Activated naive CD8-positive, alpha-beta T cell (primary cell): Measurements from ENCODE around the gene LCE6A.

Source experiments
- H3K27ac Mint-ChIP-seq: one replicate; pipeline ENCODE4 v1.8.0; 2021; ENCODE audit warnings: mixed read lengths
- H3K27me3 Mint-ChIP-seq: one replicate; pipeline ENCODE4 v1.8.0; 2021; ENCODE audit warnings: mixed read lengths
- H3K36me3 Mint-ChIP-seq: one replicate; pipeline ENCODE4 v1.8.0; 2021; ENCODE audit warnings: mixed read lengths
- H3K4me1 Mint-ChIP-seq: one replicate; pipeline ENCODE4 v1.8.0; 2021; ENCODE audit warnings: low read depth, mixed read lengths
- H3K4me3 Mint-ChIP-seq: one replicate; pipeline ENCODE4 v1.8.0; 2021; ENCODE audit warnings: mild to moderate bottlenecking, mixed read lengths
- H3K9me3 Mint-ChIP-seq: one replicate; pipeline ENCODE4 v1.8.0; 2021; ENCODE audit warnings: low read depth, mixed read lengths

Gene LCE6A

GRCh38 chr1:152861374-152861773, 18.7 kb downstream of the LCE6A start:
- Mint-ChIP-seq H3K27me3 (peaks cover 5% of the 10 kb centered on the region), H3K9me3 (no peaks in the 10 kb centered on the region), H3K27ac (no peak overlapping the region), H3K4me3 (no peak overlapping the region), H3K36me3 (no peaks in the 10 kb centered on the region), H3K4me1 (no peaks in the 10 kb centered on the region)

GRCh38 chr1:152864443-152864842, 21.8 kb downstream of the LCE6A start:
- no peaks in the 10 kb centered on the region for H3K9me3 Mint-ChIP-seq
- H3K36me3 Mint-ChIP-seq: no peaks in the 10 kb centered on the region
- H3K4me3 Mint-ChIP-seq: no peak overlapping the region
- no peak overlapping the region for H3K27ac Mint-ChIP-seq
- H3K27me3 Mint-ChIP-seq: peaks cover 2% of the 10 kb centered on the region
- H3K4me1 Mint-ChIP-seq: no peaks in the 10 kb centered on the region

GRCh38 chr1:152866321-152866720, 23.7 kb downstream of the LCE6A start:
- Mint-ChIP-seq H3K4me3 (no peak overlapping the region), H3K27ac (no peak overlapping the region), H3K4me1 (no peaks in the 10 kb centered on the region), H3K36me3 (no peaks in the 10 kb centered on the region), H3K9me3 (no peaks in the 10 kb centered on the region), H3K27me3 (peaks cover 2% of the 10 kb centered on the region)

GRCh38 chr1:152869808-152870419, 27.3 kb downstream of the LCE6A start:
- no peak overlapping the region for H3K4me3 Mint-ChIP-seq
- H3K4me1 Mint-ChIP-seq: no peaks in the 10 kb centered on the region
- no peak overlapping the region for H3K27ac Mint-ChIP-seq
- no peaks in the 10 kb centered on the region for H3K36me3 Mint-ChIP-seq
- peaks cover 6% of the 10 kb centered on the region for H3K27me3 Mint-ChIP-seq
- no peaks in the 10 kb centered on the region for H3K9me3 Mint-ChIP-seq

GRCh38 chr1:152870831-152871730, 28.4 kb downstream of the LCE6A start:
- Mint-ChIP-seq H3K4me1 (no peaks in the 10 kb centered on the region), H3K36me3 (no peaks in the 10 kb centered on the region), H3K4me3 (no peak overlapping the region), H3K27me3 (peaks cover 6% of the 10 kb centered on the region), H3K27ac (no peak overlapping the region), H3K9me3 (no peaks in the 10 kb centered on the region)

- H3K9me3 Mint-ChIP-seq: no peaks in the 10 kb centered on the region
- H3K27me3 Mint-ChIP-seq: peaks cover 6% of the 10 kb centered on the region
- no peaks in the 10 kb centered on the region for H3K36me3 Mint-ChIP-seq
- H3K4me3 Mint-ChIP-seq: no peak overlapping the region
- H3K27ac Mint-ChIP-seq: no peak overlapping the region
- no peaks in the 10 kb centered on the region for H3K4me1 Mint-ChIP-seq
Measured at GRCh38 chr1:152871731-152872126, 29.1 kb downstream of the LCE6A start.

GRCh38 chr1:152873495-152873894, 30.8 kb downstream of the LCE6A start:
- peaks cover 5% of the 10 kb centered on the region for H3K9me3 Mint-ChIP-seq
- no peak overlapping the region for H3K4me3 Mint-ChIP-seq
- no peaks in the 10 kb centered on the region for H3K4me1 Mint-ChIP-seq
- H3K36me3 Mint-ChIP-seq: no peaks in the 10 kb centered on the region
- H3K27ac Mint-ChIP-seq: no peak overlapping the region
- peaks cover 12% of the 10 kb centered on the region for H3K27me3 Mint-ChIP-seq

- Mint-ChIP-seq H3K4me3 (no peak overlapping the region), H3K4me1 (no peaks in the 10 kb centered on the region), H3K9me3 (peaks cover 5% of the 10 kb centered on the region), H3K27me3 (peaks cover 11% of the 10 kb centered on the region), H3K36me3 (no peaks in the 10 kb centered on the region), H3K27ac (no peak overlapping the region)
Measured at GRCh38 chr1:152876827-152877226, 34.2 kb downstream of the LCE6A start.

GRCh38 chr1:152878042-152878441, 35.4 kb downstream of the LCE6A start, which contains the start of gene SMCP:
Gene SMCP (plus strand): TSS chr1:152878322. CDS start chr1:152884423, 6,101 bp downstream.
- H3K27me3 Mint-ChIP-seq: peaks cover 7% of the 10 kb centered on the region
- no peaks in the 10 kb centered on the region for H3K36me3 Mint-ChIP-seq
- no peak within 1 kb of the TSS for H3K4me3 Mint-ChIP-seq
- H3K9me3 Mint-ChIP-seq: peaks cover 5% of the 10 kb centered on the region
- H3K27ac Mint-ChIP-seq: no peak within 1 kb of the TSS
- H3K4me1 Mint-ChIP-seq: no peaks in the 10 kb centered on the region

- H3K27me3 Mint-ChIP-seq: peaks cover 10% of the 10 kb centered on the region
- H3K36me3 Mint-ChIP-seq: no peaks in the 10 kb centered on the region
- no peak overlapping the region for H3K27ac Mint-ChIP-seq
- peaks cover 5% of the 10 kb centered on the region for H3K9me3 Mint-ChIP-seq
- no peak overlapping the region for H3K4me3 Mint-ChIP-seq
- H3K4me1 Mint-ChIP-seq: no peaks in the 10 kb centered on the region
Measured at GRCh38 chr1:152879559-152880198, 37.0 kb downstream of the LCE6A start.

- peaks cover 10% of the 10 kb centered on the region for H3K27me3 Mint-ChIP-seq
- no peaks in the 10 kb centered on the region for H3K36me3 Mint-ChIP-seq
- no peak overlapping the region for H3K27ac Mint-ChIP-seq
- H3K9me3 Mint-ChIP-seq: peaks cover 5% of the 10 kb centered on the region
- no peaks in the 10 kb centered on the region for H3K4me1 Mint-ChIP-seq
- H3K4me3 Mint-ChIP-seq: no peak overlapping the region
Measured at GRCh38 chr1:152880316-152880715, 37.7 kb downstream of the LCE6A start.

GRCh38 chr1:152880907-152881306, 38.3 kb downstream of the LCE6A start:
- Mint-ChIP-seq H3K27me3 (peaks cover 10% of the 10 kb centered on the region), H3K9me3 (peaks cover 5% of the 10 kb centered on the region), H3K27ac (no peak overlapping the region), H3K36me3 (no peaks in the 10 kb centered on the region), H3K4me3 (no peak overlapping the region), H3K4me1 (no peaks in the 10 kb centered on the region)

- Mint-ChIP-seq H3K4me3 (no peak overlapping the region), H3K9me3 (no peaks in the 10 kb centered on the region), H3K4me1 (no peaks in the 10 kb centered on the region), H3K27me3 (peaks cover 3% of the 10 kb centered on the region), H3K36me3 (no peaks in the 10 kb centered on the region), H3K27ac (no peak overlapping the region)
Measured at GRCh38 chr1:152884085-152884484, 41.4 kb downstream of the LCE6A start.

- Mint-ChIP-seq H3K4me1 (no peaks in the 10 kb centered on the region), H3K9me3 (no peaks in the 10 kb centered on the region), H3K27ac (no peak overlapping the region), H3K36me3 (no peaks in the 10 kb centered on the region), H3K4me3 (no peak overlapping the region), H3K27me3 (peaks cover 3% of the 10 kb centered on the region)
Measured at GRCh38 chr1:152884506-152884905, 41.9 kb downstream of the LCE6A start.

GRCh38 chr1:152884966-152885624, 42.4 kb downstream of the LCE6A start:
- Mint-ChIP-seq H3K4me1 (no peaks in the 10 kb centered on the region), H3K9me3 (no peaks in the 10 kb centered on the region), H3K27me3 (peaks cover 3% of the 10 kb centered on the region), H3K36me3 (no peaks in the 10 kb centered on the region), H3K4me3 (no peak overlapping the region), H3K27ac (no peak overlapping the region)
